ENCODE measurements around the gene SMARCA2.
"Not testable (repeated sequence)": the region's sequence is repeated elsewhere in the genome, so short reads cannot be mapped to it uniquely, and the experiment has no call there.

The SMARCA2 gene

GRCh38 chr9:2106666-2107065, 91.5 kb downstream of the SMARCA2 start:
- no peak for DNase-seq

- DNase-seq: no peak
These were observed 92.8 kb downstream of the SMARCA2 start for GRCh38 chr9:2107906-2108451.

- no peak for DNase-seq
These were observed 94.0 kb downstream of the SMARCA2 start for GRCh38 chr9:2109069-2109650.

GRCh38 chr9:2110036-2110435, 94.9 kb downstream of the SMARCA2 start:
- DNase-seq: no peak

GRCh38 chr9:2116073-2116472, 100.9 kb downstream of the SMARCA2 start:
- DNase-seq: no peak

GRCh38 chr9:2117527-2117926, 102.4 kb downstream of the SMARCA2 start:
- DNase-seq: no peak

- DNase-seq: no peak
These were observed 104.4 kb downstream of the SMARCA2 start for GRCh38 chr9:2119566-2119965.

GRCh38 chr9:2120926-2121689, 106.0 kb downstream of the SMARCA2 start:
- DNase-seq: no peak

- DNase-seq: no peak
These were observed 107.2 kb downstream of the SMARCA2 start for GRCh38 chr9:2122299-2122698.

- DNase-seq: no peak
These were observed 110.8 kb downstream of the SMARCA2 start for GRCh38 chr9:2125906-2126305.

GRCh38 chr9:2126331-2126803, 111.2 kb downstream of the SMARCA2 start:
- DNase-seq: no peak

GRCh38 chr9:2127486-2127885, 112.3 kb downstream of the SMARCA2 start:
- DNase-seq: no peak

GRCh38 chr9:2128141-2128540, 113.0 kb downstream of the SMARCA2 start:
- no peak for DNase-seq

GRCh38 chr9:2128618-2129017, 113.5 kb downstream of the SMARCA2 start:
- no peak for DNase-seq

- no peak for DNase-seq
These were observed 115.8 kb downstream of the SMARCA2 start for GRCh38 chr9:2130941-2131340.

- no peak for DNase-seq
These were observed 117.4 kb downstream of the SMARCA2 start for GRCh38 chr9:2132484-2133082.

GRCh38 chr9:2134391-2134790, 119.2 kb downstream of the SMARCA2 start:
- no peak for DNase-seq

- DNase-seq: no peak
These were observed 123.5 kb downstream of the SMARCA2 start for GRCh38 chr9:2138646-2139045.

GRCh38 chr9:2140600-2141223, 125.6 kb downstream of the SMARCA2 start:
- no peak for DNase-seq

GRCh38 chr9:2142212-2142611, 127.1 kb downstream of the SMARCA2 start:
- DNase-seq: no peak

GRCh38 chr9:2144619-2145018, 129.5 kb downstream of the SMARCA2 start:
- DNase-seq: no peak

GRCh38 chr9:2145746-2146145, 130.6 kb downstream of the SMARCA2 start:
- no peak for DNase-seq

- not testable (repeated sequence) for DNase-seq
These were observed 131.6 kb downstream of the SMARCA2 start for GRCh38 chr9:2146700-2147099.

Measured in activated T-cell treated with anti-CD3 and anti-CD28 coated beads, Interleukin-2, amount 50 U/mL, for 1 hour (primary cell).